ENCODE measurements around the gene PLD1.
"Not testable (repeated sequence)": the region's sequence is repeated elsewhere in the genome, so short reads cannot be mapped to it uniquely, and the experiment has no call there.

The PLD1 gene

GRCh38 chr3:171615686-171616085 is 194.6 kb downstream of the PLD1 start:
- DNase-seq (ENCODE audit: low spot score): no peak

GRCh38 chr3:171615281-171615680 is 195.0 kb downstream of the PLD1 start:
- no peak for DNase-seq (ENCODE audit: low spot score)

GRCh38 chr3:171614318-171614921 is 195.9 kb downstream of the PLD1 start:
- peak; percentile 52 for DNase-seq (ENCODE audit: low spot score)

- no peak for DNase-seq (ENCODE audit: low spot score)
Measured at GRCh38 chr3:171607452-171607851, 202.8 kb downstream of the PLD1 start.

GRCh38 chr3:171606151-171606751 is 204.0 kb downstream of the PLD1 start:
- no peak for DNase-seq (ENCODE audit: low spot score)

GRCh38 chr3:171604370-171604769 is 205.9 kb downstream of the PLD1 start:
- no peak for DNase-seq (ENCODE audit: low spot score)

GRCh38 chr3:171602072-171602471 is 208.2 kb downstream of the PLD1 start:
- DNase-seq (ENCODE audit: low spot score): no peak

GRCh38 chr3:171600030-171600429 is 210.3 kb downstream of the PLD1 start:
- no peak for DNase-seq (ENCODE audit: low spot score)

GRCh38 chr3:171598990-171599389 is 211.3 kb downstream of the PLD1 start:
- no peak for DNase-seq (ENCODE audit: low spot score)

- no peak for DNase-seq (ENCODE audit: low spot score)
Measured at GRCh38 chr3:171592786-171593185, 217.5 kb downstream of the PLD1 start.

- DNase-seq (ENCODE audit: low spot score): no peak
Measured at GRCh38 chr3:171591070-171591469, 219.2 kb downstream of the PLD1 start.

- no peak for DNase-seq (ENCODE audit: low spot score)
Measured at GRCh38 chr3:171586274-171586673, 224.0 kb downstream of the PLD1 start.

GRCh38 chr3:171585039-171585438 is 225.2 kb downstream of the PLD1 start:
- DNase-seq (ENCODE audit: low spot score): no peak

- no peak for DNase-seq (ENCODE audit: low spot score)
Measured at GRCh38 chr3:171584100-171584499, 226.2 kb downstream of the PLD1 start.

- DNase-seq (ENCODE audit: low spot score): no peak
Measured at GRCh38 chr3:171574556-171575240, 235.6 kb downstream of the PLD1 start.

- DNase-seq (ENCODE audit: low spot score): no peak
Measured at GRCh38 chr3:171569571-171570132, 240.6 kb downstream of the PLD1 start.

- no peak for DNase-seq (ENCODE audit: low spot score)
Measured at GRCh38 chr3:171568766-171569165, 241.5 kb downstream of the PLD1 start.

- peak; percentile 62 for DNase-seq (ENCODE audit: low spot score)
Measured at GRCh38 chr3:171566803-171567422, 243.4 kb downstream of the PLD1 start.

GRCh38 chr3:171565481-171566058 is 244.7 kb downstream of the PLD1 start:
- peak; percentile 17 for DNase-seq (ENCODE audit: low spot score)

GRCh38 chr3:171564748-171565480 is 245.4 kb downstream of the PLD1 start:
- DNase-seq (ENCODE audit: low spot score): no peak

- DNase-seq (ENCODE audit: low spot score): no peak
Measured at GRCh38 chr3:171563298-171563697, 247.0 kb downstream of the PLD1 start.

- not testable (repeated sequence) for DNase-seq (ENCODE audit: low spot score)
Measured at GRCh38 chr3:171562459-171562858, 247.8 kb downstream of the PLD1 start.

Data from GM03348 (cell line).